Measurements from ENCODE around the gene MS4A5. TPM values are rescaled to one million over a fixed set of nuclear protein-coding genes. Genes with fewer than 3 reads are reported as not detected.

The MS4A5 gene
- total RNA-seq, 1 donor from 2014 or later = not detected

- DNase-seq (ENCODE audit: low spot score) = no peak
- no peaks in the 10 kb centered on the region for H3K36me3 Mint-ChIP-seq (ENCODE audit: low read depth, unreplicated experiment)
- no peak overlapping the region for H3K27ac Mint-ChIP-seq (ENCODE audit: unreplicated experiment)
- no peak overlapping the region for H3K4me3 Mint-ChIP-seq (ENCODE audit: unreplicated experiment)
- H3K4me1 Mint-ChIP-seq (ENCODE audit: unreplicated experiment) = no peaks in the 10 kb centered on the region
- no peak for TF ChIP-seq CTCF (IDR thresholded peaks at IDR 0.05; ENCODE audit: unreplicated experiment)
- no peaks in the 10 kb centered on the region for H3K9me3 Mint-ChIP-seq (ENCODE audit: unreplicated experiment)
- H3K27me3 Mint-ChIP-seq (ENCODE audit: unreplicated experiment) = no peaks in the 10 kb centered on the region
These were observed 64.1 kb downstream of the MS4A5 start for GRCh38 chr11:60493454-60493853.

Other genes with a start within 250 kb of the MS4A5 start
- gene MS4A6A, start 246.5 kb upstream of the MS4A5 start, total RNA-seq (ENCODE audit: unreplicated experiment) = not detected
- gene MS4A4E, start 186.4 kb upstream of the MS4A5 start, total RNA-seq (ENCODE audit: unreplicated experiment) = not detected
- not detected for gene MS4A4A, start 148.9 kb upstream of the MS4A5 start, total RNA-seq (ENCODE audit: unreplicated experiment)
- not detected for gene MS4A6E, start 102.3 kb upstream of the MS4A5 start, total RNA-seq (ENCODE audit: unreplicated experiment)
- not detected for gene MS4A7, start 51.0 kb upstream of the MS4A5 start, total RNA-seq (ENCODE audit: unreplicated experiment)
- not detected for gene MS4A14, start 33.1 kb upstream of the MS4A5 start, total RNA-seq (ENCODE audit: unreplicated experiment)
- gene MS4A1, start 26.3 kb downstream of the MS4A5 start, total RNA-seq (ENCODE audit: unreplicated experiment) = not detected
- gene MS4A12, start 63.2 kb downstream of the MS4A5 start, total RNA-seq (ENCODE audit: unreplicated experiment) = not detected
- gene MS4A13, start 85.8 kb downstream of the MS4A5 start, total RNA-seq (ENCODE audit: unreplicated experiment) = not detected